GM12878 (cell line): Measurements from ENCODE around the gene VPS26B. TPM values are rescaled to one million over a fixed set of nuclear protein-coding genes. Genes with fewer than 3 reads are reported as not detected.

Source experiments
- ATAC-seq: fragments of 200-7000 bp; cut with Tn5 transposase; 3 replicates; pipeline ENCODE4 v1.9.1; 2020; ENCODE audit warnings: mild to moderate bottlenecking, moderate library complexity
- BruUV-seq: library from RNA; stranded (reverse); fragments of 400-500 nt; replicated peaks from 2 replicates; lab custom pipeline; 2021; lab: Mats Ljungman, UMichigan
- CTCF ChIA-PET: fragments of 300-600 bp; sonication (Branson Sonifier 250); formaldehyde crosslinking; extraction: SDS; loops from one replicate; lab custom pipeline; 2021; ENCODE audit warnings: inconsistent platforms; lab: Yijun Ruan, JAX
- POLR2A ChIA-PET: fragments of 350-600 bp; formaldehyde crosslinking; extraction: SDS; loops from one replicate; lab custom pipeline; 2021; ENCODE audit warnings: inconsistent platforms; lab: Charles Lee
- RAD21 ChIA-PET: fragments of 300-600 bp; sonication (Branson Sonifier 250); formaldehyde crosslinking; loops from one replicate; lab custom pipeline; 2023; ENCODE audit warnings: antibody characterized with exemption; ENCODE audit not compliant: unreplicated experiment; lab: Charles Lee
- SMC1A ChIA-PET: fragments of 300-600 bp; sonication (Branson Sonifier 250); formaldehyde crosslinking; loops from one replicate; lab custom pipeline; 2023; ENCODE audit not compliant: unreplicated experiment, uncharacterized antibody; lab: Charles Lee
- DNase-seq: peaks from one replicate; pipeline ENCODE4 v3.0.0-alpha.2; 2011; ENCODE audit warnings: low read depth, low spot score
- FAIRE-seq: peaks from 3 replicates; lab custom pipeline; 2011; peaks lifted over from hg19 to GRCh38; lab: Jason Lieb, UNC
- H2AFZ ChIP-seq: 2 replicates; pipeline ENCODE4 v1.6.0; 2011; ENCODE audit warnings: low read depth, low read length, control low read depth; ENCODE audit not compliant: control insufficient read depth
- H3K27ac ChIP-seq: 2 replicates; pipeline ENCODE4 v1.5.1; 2011; ENCODE audit warnings: control low read depth; ENCODE audit not compliant: control insufficient read depth, insufficient read depth
- H3K27me3 ChIP-seq, 2 experiments: replicated peaks in 1 of 2; 2 replicates each; pipeline versions ENCODE4 v1.6.0 to v1.6.1; 2011; ENCODE audit warnings: low read length in 1 of 2; ENCODE audit not compliant: control insufficient read depth in 2 of 2, insufficient read depth in 2 of 2
- H3K36me3 ChIP-seq, 2 experiments: 2 replicates each; pipeline ENCODE4 v1.5.1; 2011; ENCODE audit warnings: low read length in 1 of 2; ENCODE audit not compliant: control insufficient read depth in 2 of 2, insufficient read depth in 2 of 2
- H3K4me1 ChIP-seq: 2 replicates; pipeline ENCODE4 v1.6.1; 2011; ENCODE audit warnings: mild to moderate bottlenecking, low read length, moderate library complexity, mixed read lengths; ENCODE audit not compliant: control insufficient read depth, insufficient read depth
- H3K4me2 ChIP-seq: 2 replicates; pipeline ENCODE4 v1.6.0; 2011; ENCODE audit warnings: control low read depth; ENCODE audit not compliant: control insufficient read depth, insufficient read depth
- H3K4me3 ChIP-seq: fragments of 200-600 bp; sonication (generic); 2 replicates; pipeline ENCODE4 v1.5.1; 2016
- H3K79me2 ChIP-seq: 2 replicates; pipeline ENCODE4 v1.6.0; 2011; ENCODE audit warnings: low read length; ENCODE audit not compliant: control insufficient read depth, insufficient read depth
- H3K9ac ChIP-seq: 2 replicates; pipeline ENCODE4 v1.8.0; 2011; ENCODE audit warnings: low read length, control low read depth, mixed read lengths; ENCODE audit not compliant: control insufficient read depth, insufficient read depth
- H3K9me3 ChIP-seq: replicated peaks from 3 replicates; pipeline ENCODE4 v1.5.1; 2011; ENCODE audit warnings: mild to moderate bottlenecking, low read length; ENCODE audit not compliant: control insufficient read depth, insufficient read depth
- H4K20me1 ChIP-seq: 2 replicates; pipeline ENCODE4 v1.6.0; 2011; ENCODE audit not compliant: control insufficient read depth, insufficient read depth
- ASH2L ChIP-seq: fragments of 300-600, 200-600 bp; sonication (generic); IDR thresholded peaks from 2 replicates; pipeline ENCODE4 v1.6.1; 2017; ENCODE audit warnings: low read depth, mild to moderate bottlenecking, borderline replicate concordance
- CREB1 ChIP-seq: IDR thresholded peaks from 2 replicates; pipeline ENCODE4 v1.6.1; 2012; ENCODE audit warnings: low read depth, mild to moderate bottlenecking, inconsistent platforms
- DPF2 ChIP-seq: fragments of 450-650 bp; IDR thresholded peaks from 2 replicates; pipeline ENCODE4 v1.6.1; 2017; ENCODE audit warnings: mild to moderate bottlenecking
- FOS ChIP-seq: IDR thresholded peaks from 3 replicates; pipeline ENCODE4 v1.6.1; 2011; ENCODE audit warnings: borderline replicate concordance; ENCODE audit not compliant: insufficient read length; ENCODE audit errors: extremely low read depth
- HDGF ChIP-seq: fragments of 450-650 bp; IDR thresholded peaks from 2 replicates; pipeline ENCODE4 v1.6.1; 2016; ENCODE audit warnings: antibody characterized with exemption
- LARP7 ChIP-seq: fragments of 450-650 bp; IDR thresholded peaks from 2 replicates; pipeline ENCODE4 v1.6.1; 2017; ENCODE audit warnings: mild to moderate bottlenecking
- MYC ChIP-seq: IDR thresholded peaks from 2 replicates; pipeline ENCODE4 v1.6.1; 2011; ENCODE audit warnings: mild to moderate bottlenecking, low read length, moderate library complexity, inconsistent platforms; ENCODE audit not compliant: insufficient read depth, insufficient replicate concordance, insufficient read length, severe bottlenecking
- RAD21 ChIP-seq: IDR thresholded peaks from 2 replicates; pipeline ENCODE4 v1.6.1; 2011; ENCODE audit warnings: mild to moderate bottlenecking, low read depth, low read length, moderate library complexity; ENCODE audit not compliant: insufficient read depth
- RUNX3 ChIP-seq: IDR thresholded peaks from 2 replicates; pipeline ENCODE4 v1.6.1; 2012; ENCODE audit warnings: low read length, inconsistent platforms
- STAT1 ChIP-seq: fragments of 450-650 bp; conservative IDR thresholded peaks from 2 replicates; pipeline ENCODE4 v1.6.1; 2014; ENCODE audit warnings: antibody characterized with exemption, mild to moderate bottlenecking
- WGBS: methylation state at CpG from one replicate; pipeline ENCODE4 v1.1.6; 2016; ENCODE audit warnings: low lambda C conversion rate; ENCODE audit not compliant: insufficient replicate concordance, insufficient coverage; ENCODE audit errors: missing lambda C conversion rate; 5-methylcytosine and 5-hydroxymethylcytosine counted together
- in situ Hi-C: fragments of 300-500 bp; cut with MboI; formaldehyde crosslinking; loops from 9 replicates; pipeline ENCODE4 v1.14.3; 2018; ENCODE audit warnings: mixed read lengths
- intact Hi-C: fragments of 100-400 bp; cut with micrococcal nuclease; formaldehyde crosslinking; loops from one replicate; pipeline ENCODE4 v1.14.2; 2022; ENCODE audit not compliant: unreplicated experiment
- polyA plus RNA-seq, 11 experiments: library from polyadenylated mRNA; depleted of rRNA in 4 of 11; unstranded in 6 of 11; stranded (reverse) in 5 of 11; fragments of >200 nt; fragmentation: Nextera tagmentation in 4 of 11; fragmentation: Illumina TruSeq in 1 of 11; extraction: Ambion mirVana in 4 of 11; extraction: Trizol in 1 of 11; gene quantifications; 1 replicate in 1 of 11; 2 replicates in 10 of 11; pipeline versions ENCODE4 v1.2.1 to v1.2.3, GENCODE V29; 2011 to 2016; ENCODE audit warnings: inconsistent platforms in 2 of 11, missing spikeins in 2 of 11, low read depth in 1 of 11
- total RNA-seq, 4 experiments: library from RNA; depleted of rRNA in 3 of 4; stranded (reverse); fragments of >200 nt in 3 of 4; fragmentation: Illumina TruSeq in 1 of 4; extraction: Trizol in 1 of 4; gene quantifications; 2 replicates each; pipeline versions ENCODE4 v1.2.1 to v1.2.3, GENCODE V29; 2013 to 2021
- TF ChIP-seq, protein P1 (sequence below): fragments of 450-650 bp; formaldehyde crosslinking; IDR thresholded peaks from 2 replicates; pipeline ENCODE4 v1.4.0; 2020; ENCODE audit warnings: mild to moderate bottlenecking, moderate library complexity
- TF ChIP-seq, protein P2 (sequence below): fragments of 150-350 bp; IDR thresholded peaks from 2 replicates; pipeline ENCODE4 v1.6.1; 2016; ENCODE audit warnings: low read depth, low read length

Gene VPS26B
- total and polyA plus RNA-seq, 10 of the 15 experiments (the other 5 are each of a cell fraction or from before 2014, with no cell fraction given): 1.6 to 26.9 (median 13.3) TPM

DNA sequence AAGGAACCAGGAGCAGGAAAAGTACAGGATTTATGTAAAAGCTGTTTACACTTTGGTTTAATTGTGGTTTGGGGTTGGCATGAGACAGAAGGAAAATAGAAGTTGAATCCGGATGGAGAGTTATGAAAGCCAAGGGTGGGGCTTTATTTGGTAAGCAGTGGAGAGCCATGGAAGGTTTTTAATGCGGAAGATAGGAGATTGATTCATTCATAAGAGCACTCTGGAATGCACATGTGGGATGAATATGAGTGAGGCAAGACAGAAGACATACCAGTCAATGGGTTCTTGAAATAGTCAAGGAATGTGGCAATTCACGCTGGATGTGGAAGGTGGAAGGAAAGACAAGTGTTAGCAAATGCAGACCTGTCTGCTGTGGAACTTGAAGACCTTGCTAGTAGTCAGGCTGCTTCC lies 42.4 kb downstream of the VPS26B start:
- no TSS peak for BruUV-seq
- intact Hi-C loops: no loop called here
- 0 out of 4 replicates have a peak, but pooled peaks cover 0 to 3% of the 10 kb centered on the region in 2 experiments for H3K36me3 ChIP-seq
- ATAC-seq (no peak), DNase-seq (no peak), FAIRE-seq (no peak)
- no peaks in the 10 kb centered on the region for H4K20me1 ChIP-seq
- no peak overlapping the region for H3K4me2 ChIP-seq
- SMC1A ChIA-PET: no interaction called here
- CTCF ChIA-PET: no interaction called here
- in situ Hi-C loops: no loop called here
- RAD21 ChIA-PET: no interaction called here
- POLR2A ChIA-PET: no interaction called here
- H3K27me3 ChIP-seq: no peaks in the 10 kb centered on the region
- H3K4me3 ChIP-seq: no peak overlapping the region
- no peak overlapping the region for H3K27ac ChIP-seq
- no peak for TF ChIP-seq FOS
- TF ChIP-seq ASH2L: no peak
- no peak for TF ChIP-seq LARP7
- TF ChIP-seq HDGF: no peak
- no peaks in the 10 kb centered on the region for H3K79me2 ChIP-seq
- H3K9ac ChIP-seq: no peak overlapping the region
- no peak overlapping the region for H2AFZ ChIP-seq
- 42% methylated on average over 3 of the region's 3 CpGs for WGBS
- no peaks in the 10 kb centered on the region for H3K9me3 ChIP-seq
- no peaks in the 10 kb centered on the region; the same call in 1 of the 2 replicates for H3K4me1 ChIP-seq

DNA sequence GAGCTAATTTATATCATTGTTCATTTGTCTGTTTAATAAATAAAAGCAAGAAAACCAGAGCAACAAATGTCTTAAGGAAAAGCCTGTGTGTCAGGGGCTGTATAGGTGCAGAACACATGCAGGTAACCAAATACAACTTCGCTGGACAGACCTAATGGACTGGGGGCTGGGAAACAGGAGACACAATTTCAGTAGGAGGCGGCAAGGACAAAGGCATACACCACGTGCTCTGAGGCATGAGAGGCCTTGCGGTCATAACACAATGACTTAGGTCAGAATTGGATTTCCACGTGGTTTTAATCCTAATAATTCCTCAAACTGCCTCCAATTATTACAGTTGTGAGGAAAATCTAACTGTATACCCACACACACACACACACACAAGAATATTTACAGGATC lies 43.0 kb downstream of the VPS26B start:
- FAIRE-seq: no peak
- no peak for ATAC-seq
- intact Hi-C loops (no loop called here), in situ Hi-C loops (no loop called here)
- ChIA-PET CTCF (no interaction called here), SMC1A (no interaction called here), RAD21 (no interaction called here), POLR2A (no interaction called here)
- TF ChIP-seq, protein P1, sequence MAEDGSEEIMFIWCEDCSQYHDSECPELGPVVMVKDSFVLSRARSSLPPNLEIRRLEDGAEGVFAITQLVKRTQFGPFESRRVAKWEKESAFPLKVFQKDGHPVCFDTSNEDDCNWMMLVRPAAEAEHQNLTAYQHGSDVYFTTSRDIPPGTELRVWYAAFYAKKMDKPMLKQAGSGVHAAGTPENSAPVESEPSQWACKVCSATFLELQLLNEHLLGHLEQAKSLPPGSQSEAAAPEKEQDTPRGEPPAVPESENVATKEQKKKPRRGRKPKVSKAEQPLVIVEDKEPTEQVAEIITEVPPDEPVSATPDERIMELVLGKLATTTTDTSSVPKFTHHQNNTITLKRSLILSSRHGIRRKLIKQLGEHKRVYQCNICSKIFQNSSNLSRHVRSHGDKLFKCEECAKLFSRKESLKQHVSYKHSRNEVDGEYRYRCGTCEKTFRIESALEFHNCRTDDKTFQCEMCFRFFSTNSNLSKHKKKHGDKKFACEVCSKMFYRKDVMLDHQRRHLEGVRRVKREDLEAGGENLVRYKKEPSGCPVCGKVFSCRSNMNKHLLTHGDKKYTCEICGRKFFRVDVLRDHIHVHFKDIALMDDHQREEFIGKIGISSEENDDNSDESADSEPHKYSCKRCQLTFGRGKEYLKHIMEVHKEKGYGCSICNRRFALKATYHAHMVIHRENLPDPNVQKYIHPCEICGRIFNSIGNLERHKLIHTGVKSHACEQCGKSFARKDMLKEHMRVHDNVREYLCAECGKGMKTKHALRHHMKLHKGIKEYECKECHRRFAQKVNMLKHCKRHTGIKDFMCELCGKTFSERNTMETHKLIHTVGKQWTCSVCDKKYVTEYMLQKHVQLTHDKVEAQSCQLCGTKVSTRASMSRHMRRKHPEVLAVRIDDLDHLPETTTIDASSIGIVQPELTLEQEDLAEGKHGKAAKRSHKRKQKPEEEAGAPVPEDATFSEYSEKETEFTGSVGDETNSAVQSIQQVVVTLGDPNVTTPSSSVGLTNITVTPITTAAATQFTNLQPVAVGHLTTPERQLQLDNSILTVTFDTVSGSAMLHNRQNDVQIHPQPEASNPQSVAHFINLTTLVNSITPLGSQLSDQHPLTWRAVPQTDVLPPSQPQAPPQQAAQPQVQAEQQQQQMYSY (CRISPR knock-in tag): no peak
- TF ChIP-seq DPF2 (no peak), RAD21 (no peak), CREB1 (no peak), STAT1 (no peak), RUNX3 (no peak), MYC (no peak)
- TF ChIP-seq, protein P2, sequence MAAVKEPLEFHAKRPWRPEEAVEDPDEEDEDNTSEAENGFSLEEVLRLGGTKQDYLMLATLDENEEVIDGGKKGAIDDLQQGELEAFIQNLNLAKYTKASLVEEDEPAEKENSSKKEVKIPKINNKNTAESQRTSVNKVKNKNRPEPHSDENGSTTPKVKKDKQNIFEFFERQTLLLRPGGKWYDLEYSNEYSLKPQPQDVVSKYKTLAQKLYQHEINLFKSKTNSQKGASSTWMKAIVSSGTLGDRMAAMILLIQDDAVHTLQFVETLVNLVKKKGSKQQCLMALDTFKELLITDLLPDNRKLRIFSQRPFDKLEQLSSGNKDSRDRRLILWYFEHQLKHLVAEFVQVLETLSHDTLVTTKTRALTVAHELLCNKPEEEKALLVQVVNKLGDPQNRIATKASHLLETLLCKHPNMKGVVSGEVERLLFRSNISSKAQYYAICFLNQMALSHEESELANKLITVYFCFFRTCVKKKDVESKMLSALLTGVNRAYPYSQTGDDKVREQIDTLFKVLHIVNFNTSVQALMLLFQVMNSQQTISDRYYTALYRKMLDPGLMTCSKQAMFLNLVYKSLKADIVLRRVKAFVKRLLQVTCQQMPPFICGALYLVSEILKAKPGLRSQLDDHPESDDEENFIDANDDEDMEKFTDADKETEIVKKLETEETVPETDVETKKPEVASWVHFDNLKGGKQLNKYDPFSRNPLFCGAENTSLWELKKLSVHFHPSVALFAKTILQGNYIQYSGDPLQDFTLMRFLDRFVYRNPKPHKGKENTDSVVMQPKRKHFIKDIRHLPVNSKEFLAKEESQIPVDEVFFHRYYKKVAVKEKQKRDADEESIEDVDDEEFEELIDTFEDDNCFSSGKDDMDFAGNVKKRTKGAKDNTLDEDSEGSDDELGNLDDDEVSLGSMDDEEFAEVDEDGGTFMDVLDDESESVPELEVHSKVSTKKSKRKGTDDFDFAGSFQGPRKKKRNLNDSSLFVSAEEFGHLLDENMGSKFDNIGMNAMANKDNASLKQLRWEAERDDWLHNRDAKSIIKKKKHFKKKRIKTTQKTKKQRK: no peak
- no peak overlapping the region for H2AFZ ChIP-seq
- no peaks in the 10 kb centered on the region for H4K20me1 ChIP-seq
- BruUV-seq: no TSS peak
- H3K36me3 ChIP-seq: 0 out of 4 replicates have a peak, but pooled peaks cover 0 to 3% of the 10 kb centered on the region in 2 experiments
- DNase-seq: no peak
- H3K4me1 ChIP-seq: no peaks in the 10 kb centered on the region; the same call in 1 of the 2 replicates
- H3K4me2 ChIP-seq: no peak overlapping the region
- H3K27ac ChIP-seq: no peak overlapping the region
- H3K79me2 ChIP-seq: no peaks in the 10 kb centered on the region
- no peaks in the 10 kb centered on the region for H3K9me3 ChIP-seq
- WGBS: 72% methylated on average over 5 of the region's 5 CpGs
- H3K4me3 ChIP-seq: no peak overlapping the region
- H3K27me3 ChIP-seq: no peaks in the 10 kb centered on the region
- H3K9ac ChIP-seq: no peak overlapping the region
